GM21619 (cell line): ENCODE measurements around the gene AK6.
"Not testable (repeated sequence)": the region's sequence is repeated elsewhere in the genome, so short reads cannot be mapped to it uniquely, and the experiment has no call there.

Source experiments
- ATAC-seq: cut with Tn5 transposase; IDR thresholded peaks from one replicate; pipeline ENCODE4 v1.9.1; 2021; ENCODE audit not compliant: unreplicated experiment

AK6 gene

DNA sequence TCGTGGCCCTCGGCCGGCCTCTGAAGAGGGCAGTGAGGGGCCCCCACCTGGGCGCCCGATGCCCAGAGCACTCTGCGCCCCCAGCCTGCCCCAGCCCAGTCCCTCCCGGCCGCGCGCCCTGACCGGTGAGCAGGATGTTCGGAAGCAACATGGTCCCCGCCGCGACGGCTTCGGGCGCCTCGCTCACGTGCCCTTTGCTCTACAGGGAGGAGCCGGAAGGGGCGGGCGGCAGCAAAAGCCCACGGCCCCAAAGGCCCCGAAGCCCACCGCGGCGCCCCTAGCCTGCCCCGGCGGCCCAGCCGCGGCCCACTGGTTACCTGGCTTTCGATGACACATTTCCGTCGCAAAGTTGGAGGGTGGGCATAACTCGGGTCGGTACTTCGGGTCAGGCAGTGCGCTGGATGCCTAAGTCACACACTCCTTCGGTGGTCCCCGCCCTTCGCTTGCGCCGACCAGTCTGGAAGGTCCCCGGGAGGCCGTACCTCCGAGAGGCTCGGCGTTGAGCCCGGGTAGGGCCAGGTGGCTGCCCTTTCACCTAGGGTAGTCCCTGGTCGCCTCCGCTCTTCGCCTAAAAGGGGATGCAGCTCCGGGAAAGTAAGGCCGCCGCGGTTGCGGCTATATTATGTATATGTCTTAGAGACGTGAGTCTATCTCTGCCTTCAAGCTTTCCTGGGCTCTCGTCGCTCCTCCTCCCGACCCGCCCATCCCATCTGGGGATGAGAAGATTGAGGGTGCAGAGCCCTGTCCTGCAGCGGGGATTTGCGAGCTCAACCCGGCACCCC, at the start of gene AK6, which contains the start of the genes RAD17 and TAF9:
Gene AK6, minus strand, starts transcription at position 181 of the 782 bp plus-strand sequence. Its CDS starts 30 bp downstream, at position 151.
Gene RAD17, plus strand, starts transcription at position 479 of the 782 bp plus-strand sequence. CDS start 2,391 bp downstream, outside the sequence.
Gene TAF9, minus strand, starts transcription at position 181 of the 782 bp plus-strand sequence. CDS start 3,783 bp downstream, outside the sequence.
- ATAC-seq, result peak; percentile 91

- ATAC-seq, result no peak
Observed at GRCh38 chr5:69418554-69418953, 49.2 kb upstream of the AK6 start.

- ATAC-seq, result no peak
Observed at GRCh38 chr5:69416699-69417098, 47.4 kb upstream of the AK6 start.

DNA sequence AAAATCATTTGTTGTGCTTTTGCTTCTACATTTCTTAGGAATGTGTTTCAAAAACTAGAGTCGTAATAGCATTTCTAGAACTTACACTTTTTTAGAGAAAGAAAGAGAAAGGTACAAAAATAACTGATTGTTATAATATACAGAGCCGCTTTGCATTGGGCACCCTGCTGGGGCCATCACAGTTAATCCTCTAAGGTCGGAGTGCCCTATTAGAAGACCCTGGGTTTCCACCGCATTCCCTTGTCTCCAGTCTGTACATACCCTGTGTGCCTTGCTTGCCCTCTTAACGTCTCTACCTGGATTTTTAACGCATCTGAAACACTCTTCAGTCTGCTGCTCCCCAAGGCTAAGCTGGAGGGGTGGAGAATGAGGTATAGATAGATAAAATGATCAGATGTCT, 46.9 kb upstream of the AK6 start:
- ATAC-seq, result no peak

- ATAC-seq, result no peak
Observed at GRCh38 chr5:69415584-69415958, 46.3 kb upstream of the AK6 start.

DNA sequence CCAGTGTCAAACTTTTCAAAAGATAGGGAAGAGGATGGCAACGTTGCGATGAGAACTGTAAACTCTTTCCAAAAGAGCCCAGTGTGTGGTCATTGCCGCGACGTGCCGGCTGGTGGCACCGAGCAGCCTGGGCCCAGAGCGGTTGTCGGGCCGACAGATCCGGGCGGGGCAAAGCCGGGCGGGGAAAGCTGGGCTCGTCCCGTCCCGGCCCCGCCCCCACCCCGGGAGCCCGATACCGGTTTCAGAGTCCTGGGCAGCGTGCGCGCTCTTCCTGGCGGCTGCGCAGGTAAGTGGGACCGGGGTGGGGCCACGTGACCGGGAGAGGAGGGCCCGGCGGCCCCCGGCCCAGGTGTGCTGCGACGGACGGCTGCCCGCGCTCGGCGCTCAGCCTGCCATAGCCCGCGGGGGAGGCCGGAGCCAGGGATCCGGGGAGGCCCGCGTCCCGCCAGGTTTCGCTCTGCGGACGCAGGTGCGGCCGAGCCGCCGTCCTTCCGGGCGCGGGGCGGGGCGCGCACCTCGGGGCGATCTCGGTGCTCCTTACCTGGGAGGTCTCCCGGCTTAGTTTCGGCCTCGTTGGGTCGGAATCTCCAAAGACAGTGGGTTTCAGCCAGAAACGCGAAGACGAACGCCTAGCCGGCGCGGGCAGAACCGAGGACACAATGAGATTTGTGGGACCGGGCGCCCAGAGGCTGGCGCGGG, 45.7 kb upstream of the AK6 start, which contains the start of gene MARVELD2:
Gene MARVELD2, plus strand, starts transcription at position 232 of the 699 bp plus-strand sequence. CDS start 4,270 bp downstream, outside the sequence.
- ATAC-seq, result peak; percentile 71

- ATAC-seq, result no peak
Observed at GRCh38 chr5:69404659-69405330, 35.5 kb upstream of the AK6 start.

DNA sequence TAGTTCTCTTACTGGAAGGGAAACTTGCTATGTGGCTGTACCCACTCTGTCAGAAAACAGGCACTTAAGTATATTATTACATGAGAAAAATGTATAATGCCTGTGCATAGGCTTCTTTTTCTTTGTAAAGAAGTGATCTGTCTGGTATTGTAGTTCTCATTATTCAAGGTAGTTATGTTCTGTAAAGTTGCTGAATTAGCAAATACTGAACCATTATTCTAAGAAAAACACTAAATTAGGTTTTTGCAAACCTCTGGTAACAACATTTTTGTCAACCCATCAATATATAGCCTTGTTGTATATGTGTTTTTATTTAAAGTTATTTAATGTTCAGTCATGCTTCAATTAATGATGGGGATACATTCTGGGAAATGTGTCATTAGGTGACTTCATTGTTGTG, 9.1 kb upstream of the AK6 start:
- ATAC-seq, result no peak

- ATAC-seq, result peak; percentile 71
Observed at GRCh38 chr5:69374911-69375446, 5.7 kb upstream of the AK6 start.

GRCh38 chr5:69372394-69372793, 3.1 kb upstream of the AK6 start:
- no peak for ATAC-seq

DNA sequence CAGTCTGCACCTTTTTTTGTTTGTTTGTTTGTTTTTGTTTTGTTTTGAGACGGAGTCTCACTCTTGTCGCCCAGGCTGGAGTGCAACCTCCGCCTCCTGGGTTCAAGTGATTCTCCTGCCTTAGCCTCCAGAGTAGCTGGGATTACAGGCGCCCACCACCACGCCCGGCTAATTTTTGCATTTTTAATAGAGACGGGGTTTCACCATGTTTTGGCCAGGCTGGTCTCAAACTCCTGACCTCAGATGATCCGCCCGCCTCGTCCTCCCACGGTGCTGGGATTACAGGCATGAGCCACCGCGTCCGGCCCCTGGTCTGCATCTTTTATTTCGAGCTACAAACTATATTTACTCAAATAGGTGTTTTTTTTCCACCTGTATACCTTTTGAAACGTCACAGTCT, 1.0 kb upstream of the AK6 start:
- ATAC-seq, result not testable (repeated sequence)

DNA sequence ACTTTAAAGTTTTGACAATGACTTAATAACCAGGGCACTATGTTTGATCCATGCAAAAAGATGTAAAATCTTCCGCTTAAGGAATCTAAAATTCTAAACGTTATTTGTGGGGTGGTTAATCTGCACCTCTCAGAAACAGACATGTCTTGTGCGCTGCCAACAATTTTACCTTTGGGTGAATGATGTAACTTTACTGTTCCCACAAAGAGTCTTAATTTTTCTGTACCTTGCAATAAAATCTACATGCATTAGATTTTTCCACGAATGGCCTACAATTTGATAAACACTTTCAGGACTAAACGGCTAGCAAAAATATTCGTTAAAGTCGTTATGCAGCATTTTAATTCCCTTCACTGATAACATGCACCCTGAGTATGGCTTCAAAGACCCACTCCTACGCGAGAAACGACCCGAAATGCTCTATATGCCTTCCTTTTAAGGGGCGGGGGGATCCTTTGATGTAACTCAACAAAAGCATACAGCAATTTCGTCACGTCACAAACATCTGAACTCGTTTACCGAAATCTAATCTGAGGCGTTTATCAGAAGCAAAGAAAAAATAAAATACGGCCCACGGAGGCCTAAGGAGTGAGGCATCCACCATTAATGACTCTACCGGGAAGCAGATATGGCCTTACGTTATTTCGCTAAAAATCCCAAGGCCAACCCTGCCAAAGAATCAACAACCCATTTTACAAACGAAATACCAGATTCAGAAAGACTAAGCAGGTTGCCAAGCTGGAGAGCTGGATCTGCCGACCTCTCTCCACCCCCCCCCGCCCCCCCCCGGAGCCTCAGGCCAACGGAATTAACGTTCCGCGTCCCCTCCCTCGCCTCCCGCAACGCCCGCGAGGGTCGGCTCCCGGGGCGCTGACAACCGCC, 621 bp downstream of the AK6 start:
- no peak for ATAC-seq

DNA sequence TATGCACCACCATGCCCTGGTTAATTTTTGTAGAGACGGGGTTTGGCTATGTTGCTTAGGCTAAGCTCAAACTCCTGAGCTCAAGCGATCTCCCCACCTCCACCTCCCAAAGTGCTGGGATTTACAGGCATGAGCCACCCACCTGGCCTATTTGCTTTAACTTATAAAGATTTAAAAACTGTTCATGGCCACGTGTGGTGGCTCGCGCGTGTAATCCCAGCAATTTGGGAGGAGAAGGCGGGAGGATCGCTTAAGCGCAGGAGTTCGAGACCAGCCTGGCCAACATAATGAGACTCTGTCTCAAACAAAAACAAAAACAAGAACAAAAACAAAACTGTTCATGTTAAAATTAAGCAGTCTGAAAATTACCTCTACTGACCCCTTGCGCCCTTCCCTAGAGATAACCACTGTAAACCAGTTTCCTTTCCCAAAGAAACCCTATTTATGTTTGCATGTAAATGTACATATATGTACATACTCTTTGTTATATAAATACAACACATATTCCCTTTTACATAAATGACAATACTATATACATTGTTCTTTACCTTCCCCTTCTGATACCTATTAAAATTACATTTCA, 1.5 kb downstream of the AK6 start:
- no peak for ATAC-seq

GRCh38 chr5:69364850-69365249, 4.5 kb downstream of the AK6 start:
- no peak for ATAC-seq

- ATAC-seq, result peak; percentile 32
Observed at GRCh38 chr5:69364414-69364813, 4.9 kb downstream of the AK6 start.

GRCh38 chr5:69360442-69360841, 8.9 kb downstream of the AK6 start:
- no peak for ATAC-seq

- ATAC-seq, result no peak
Observed at GRCh38 chr5:69359699-69360098, 9.6 kb downstream of the AK6 start.

DNA sequence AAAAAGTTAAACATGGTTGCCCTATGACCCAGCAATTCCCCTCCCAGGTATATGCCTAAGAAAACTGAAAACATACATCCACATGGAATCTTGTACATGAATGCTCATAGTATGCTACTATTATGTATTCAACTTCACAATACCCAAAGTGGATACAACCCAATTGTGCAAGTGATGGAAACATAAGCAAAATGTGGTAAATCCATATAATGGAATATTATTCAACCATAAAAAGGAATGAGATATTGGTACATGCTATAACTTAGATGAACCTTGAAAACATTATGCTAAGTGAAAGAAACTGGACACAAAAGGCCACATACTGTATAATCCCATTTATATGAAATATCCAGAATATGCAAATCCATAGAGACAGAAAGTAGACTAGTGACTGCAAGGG, 18.7 kb downstream of the AK6 start:
- no peak for ATAC-seq

DNA sequence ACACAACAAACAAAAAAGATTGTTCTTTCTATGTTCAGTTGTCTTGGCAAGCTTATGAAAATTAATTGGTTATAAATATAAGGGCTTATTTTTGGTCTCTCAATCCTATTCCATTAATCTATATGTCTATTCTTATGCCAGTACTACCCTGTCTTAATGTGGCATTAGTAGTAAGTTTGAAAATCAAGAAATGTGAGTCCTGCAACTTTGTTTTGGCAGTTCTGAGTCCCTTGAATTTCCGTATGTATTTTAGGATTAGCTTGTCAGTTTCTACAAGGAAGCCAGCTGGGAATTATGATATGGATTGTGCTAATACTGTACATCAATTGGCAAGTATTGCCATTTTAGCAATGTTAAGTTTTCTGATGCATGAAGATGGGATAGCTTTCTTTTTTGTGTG, 26.2 kb downstream of the AK6 start:
- ATAC-seq, result no peak
